GM11168 (cell line): ENCODE data around the gene SMARCE1.
"Not testable (repeated sequence)": the region's sequence is repeated elsewhere in the genome, so short reads cannot be mapped to it uniquely, and the experiment has no call there.

ENCODE experiments used
- in situ Hi-C: fragments of 300-500 bp; cut with MboI; formaldehyde crosslinking; loops from one replicate; pipeline ENCODE4 v1.12.0; 2022; ENCODE audit warnings: low sequenced_read_pairs; ENCODE audit not compliant: unreplicated experiment

SMARCE1 gene

GRCh38 chr17:40597556-40598300, 49.9 kb downstream of the SMARCE1 start:
- in situ Hi-C loops = no loop called here

GRCh38 chr17:40597156-40597555, 50.5 kb downstream of the SMARCE1 start:
- in situ Hi-C loops = no loop called here

- in situ Hi-C loops = no loop called here
Measured at GRCh38 chr17:40596261-40596919, 51.2 kb downstream of the SMARCE1 start.

GRCh38 chr17:40590742-40591141, 56.9 kb downstream of the SMARCE1 start:
- in situ Hi-C loops = no loop called here

- in situ Hi-C loops = no loop called here
Measured at GRCh38 chr17:40588552-40588951, 59.1 kb downstream of the SMARCE1 start.

- in situ Hi-C loops = not testable (repeated sequence)
Measured at GRCh38 chr17:40586264-40586663, 61.4 kb downstream of the SMARCE1 start.

- in situ Hi-C loops = not testable (repeated sequence)
Measured at GRCh38 chr17:40584950-40585349, 62.7 kb downstream of the SMARCE1 start.

GRCh38 chr17:40582328-40582901, 65.2 kb downstream of the SMARCE1 start:
- in situ Hi-C loops = no loop called here

- in situ Hi-C loops = no loop called here
Measured at GRCh38 chr17:40580140-40580539, 67.5 kb downstream of the SMARCE1 start.

- in situ Hi-C loops = no loop called here
Measured at GRCh38 chr17:40579471-40579870, 68.1 kb downstream of the SMARCE1 start.

- in situ Hi-C loops = no loop called here
Measured at GRCh38 chr17:40577611-40578065, 70.0 kb downstream of the SMARCE1 start.

- in situ Hi-C loops = no loop called here
Measured at GRCh38 chr17:40576113-40576740, 71.4 kb downstream of the SMARCE1 start.
